GM18517 (cell line): ENCODE measurements around the gene NT5C1A.

Experiments used
- ATAC-seq: cut with Tn5 transposase; IDR thresholded peaks from one replicate; pipeline ENCODE4 v1.9.1; 2021; ENCODE audit warnings: mild to moderate bottlenecking, moderate library complexity; ENCODE audit not compliant: unreplicated experiment

The NT5C1A gene

GRCh38 chr1:39663559-39663958 is 8.3 kb downstream of the NT5C1A start:
- ATAC-seq: no peak

GRCh38 chr1:39662861-39663260 is 9.0 kb downstream of the NT5C1A start:
- no peak for ATAC-seq

- no peak for ATAC-seq
Observed at GRCh38 chr1:39659538-39659937, 12.4 kb downstream of the NT5C1A start.

- no peak for ATAC-seq
Observed at GRCh38 chr1:39659110-39659509, 12.8 kb downstream of the NT5C1A start.

- ATAC-seq: no peak
Observed at GRCh38 chr1:39657923-39658485, 13.9 kb downstream of the NT5C1A start.

GRCh38 chr1:39657402-39657801 is 14.5 kb downstream of the NT5C1A start:
- no peak for ATAC-seq

- no peak for ATAC-seq
Observed at GRCh38 chr1:39656391-39656790, 15.5 kb downstream of the NT5C1A start.

GRCh38 chr1:39655578-39656268 is 16.2 kb downstream of the NT5C1A start:
- ATAC-seq: no peak

- ATAC-seq: no peak
Observed at GRCh38 chr1:39654291-39654690, 17.6 kb downstream of the NT5C1A start.

- no peak for ATAC-seq
Observed at GRCh38 chr1:39653546-39654031, 18.3 kb downstream of the NT5C1A start.

- no peak for ATAC-seq
Observed at GRCh38 chr1:39652554-39652953, 19.4 kb downstream of the NT5C1A start.

- no peak for ATAC-seq
Observed at GRCh38 chr1:39652105-39652504, 19.8 kb downstream of the NT5C1A start.

- ATAC-seq: no peak
Observed at GRCh38 chr1:39650431-39650830, 21.5 kb downstream of the NT5C1A start.

- no peak for ATAC-seq
Observed at GRCh38 chr1:39649636-39650185, 22.2 kb downstream of the NT5C1A start.

GRCh38 chr1:39648496-39648895 is 23.4 kb downstream of the NT5C1A start:
- no peak for ATAC-seq

- ATAC-seq: no peak
Observed at GRCh38 chr1:39647247-39647646, 24.7 kb downstream of the NT5C1A start.

- no peak for ATAC-seq
Observed at GRCh38 chr1:39646232-39647081, 25.4 kb downstream of the NT5C1A start.

GRCh38 chr1:39645411-39646043 is 26.4 kb downstream of the NT5C1A start:
- ATAC-seq: no peak

GRCh38 chr1:39643705-39644104 is 28.2 kb downstream of the NT5C1A start:
- ATAC-seq: no peak

- ATAC-seq: no peak
Observed at GRCh38 chr1:39642796-39643195, 29.1 kb downstream of the NT5C1A start.

- no peak for ATAC-seq
Observed at GRCh38 chr1:39640861-39641260, 31.0 kb downstream of the NT5C1A start.
